Psoas muscle (tissue), 8 donors: Measurements from ENCODE around the gene TMEM131L. TPM values are rescaled to one million over a fixed set of nuclear protein-coding genes. Genes with fewer than 3 reads are reported as not detected.

ENCODE experiments used
- ATAC-seq, 4 donors: fragments of 200-7000 bp; cut with Tn5 transposase; one replicate each; pipeline ENCODE4 v1.9.1; 2020; ENCODE audit warnings: moderate library complexity in 3 of 4, mild to moderate bottlenecking in 2 of 4
- DNase-seq, 2 donors: peaks; one replicate each; pipeline ENCODE4 v3.0.0-alpha.2; 2020
- H3K27ac ChIP-seq: fragments of 200-600 bp; one replicate; pipeline ENCODE4 v1.8.0; 2022
- H3K27me3 ChIP-seq, 3 donors: fragments of 200-600 bp in 1 of 3; one replicate each; pipeline versions ENCODE4 v1.6.1 to v1.8.0; 2013 to 2022; ENCODE audit warnings: low read length in 2 of 3, mild to moderate bottlenecking in 2 of 3, moderate library complexity in 1 of 3; ENCODE audit not compliant: insufficient read depth in 3 of 3
- H3K36me3 ChIP-seq, 2 donors: fragments of 200-600 bp in 1 of 2; one replicate each; pipeline versions ENCODE4 v1.6.1 to v1.8.0; 2013 to 2022; ENCODE audit warnings: low read depth in 1 of 2, mild to moderate bottlenecking in 1 of 2, moderate library complexity in 1 of 2; ENCODE audit not compliant: insufficient read depth in 1 of 2
- H3K4me1 ChIP-seq: fragments of 200-600 bp; one replicate; pipeline ENCODE4 v1.8.0; 2022
- H3K4me3 ChIP-seq: fragments of 200-600 bp; one replicate; pipeline ENCODE4 v1.8.0; 2022; ENCODE audit warnings: mild to moderate bottlenecking
- H3K9me3 ChIP-seq: fragments of 200-600 bp; one replicate; pipeline ENCODE4 v1.8.0; 2022
- WGBS, 3 donors: extraction: QIAGEN DNeasy Blood & Tissue Kit; methylation state at CpG; one replicate each; pipeline versions ENCODE4 v1.1.6 to v1.1.7; 2013; 5-methylcytosine and 5-hydroxymethylcytosine counted together
- intact Hi-C, 2 donors: fragments of 100-400 bp; cut with DNase I; formaldehyde crosslinking; loops; one replicate each; pipeline versions ENCODE4 v1.11.0 to v1.14.2; 2022
- polyA plus RNA-seq, 3 donors: library from polyadenylated mRNA; stranded (reverse); fragments of 200-250 nt; gene quantifications; one replicate each; pipeline ENCODE4 v1.2.3, GENCODE V29; 2013
- total RNA-seq, 4 donors: library from RNA; stranded (reverse); fragmentation: NEBNext Ultra II Directional in 2 of 4; extraction: Animal tissue kit (Norgen Biotek cat#: 25700) in 2 of 4; gene quantifications; one replicate each; pipeline versions ENCODE4 v1.2.1 to v1.2.4, GENCODE V29; 2021 to 2023
- TF ChIP-seq, protein P1 (sequence below): fragments of 200-600 bp; IDR thresholded peaks from one replicate; pipeline ENCODE4 v1.8.0; 2022; ENCODE audit warnings: antibody characterized with exemption
- donor health status: healthy with polysubstance abuse.
- donor health status: DM: no; HTN: no; CAD: no; lungs with moderate emphysema.
- donor health status: Bipolar disorder and iron deficiency.
- donor health status: healthy.
- donor health status: DM: yes; HTN: yes; CAD: no.
- donor health status: DM: no; HTN: no; CAD: no.
- donor health status: DM: no; HTN: no; CAD: no.
- donor health status: DM: yes; HTN: yes; CAD: no.

TMEM131L gene
- total and polyA plus RNA-seq, 7 donors, result 2.1 to 21.2 (median 6.9) TPM

DNA sequence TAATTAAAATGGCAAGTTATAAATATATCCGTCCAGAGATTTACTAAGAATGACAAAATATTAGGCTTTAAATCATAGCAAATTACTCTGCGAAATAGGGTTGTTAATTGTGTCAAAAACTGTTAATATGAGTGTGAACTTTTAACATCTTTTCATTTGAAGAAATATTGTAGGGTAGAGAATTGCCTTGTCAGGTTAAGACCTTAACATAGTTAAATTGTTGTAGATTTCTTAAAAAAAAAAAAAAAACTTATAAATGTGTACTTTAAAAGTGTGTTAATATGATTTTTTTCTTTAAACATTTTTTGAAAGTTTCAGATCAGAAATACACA, 110.2 kb downstream of the TMEM131L start:
- Histone ChIP-seq H3K4me3 (no peak overlapping the region), H3K4me1 (peaks cover 16% of the 10 kb centered on the region), H3K9me3 (no peaks in the 10 kb centered on the region), H3K27ac (peak overlapping the region; percentile 20), H3K36me3 (peaks cover 0 to 11% of the 10 kb centered on the region in 2 donors), H3K27me3 (no peaks in the 10 kb centered on the region)
- DNase-seq (no peak), ATAC-seq (no peak)
- intact Hi-C loops, result loop anchor here in 1 of 2 donors (10.0 kb wide), 1 partner anchor 142 kb away; no protein-coding TSS in a partner anchor
- 52 to 65% (median 57%) methylated on average over 2 of the region's 2 CpGs for WGBS, 3 donors
- TF ChIP-seq, protein P1, sequence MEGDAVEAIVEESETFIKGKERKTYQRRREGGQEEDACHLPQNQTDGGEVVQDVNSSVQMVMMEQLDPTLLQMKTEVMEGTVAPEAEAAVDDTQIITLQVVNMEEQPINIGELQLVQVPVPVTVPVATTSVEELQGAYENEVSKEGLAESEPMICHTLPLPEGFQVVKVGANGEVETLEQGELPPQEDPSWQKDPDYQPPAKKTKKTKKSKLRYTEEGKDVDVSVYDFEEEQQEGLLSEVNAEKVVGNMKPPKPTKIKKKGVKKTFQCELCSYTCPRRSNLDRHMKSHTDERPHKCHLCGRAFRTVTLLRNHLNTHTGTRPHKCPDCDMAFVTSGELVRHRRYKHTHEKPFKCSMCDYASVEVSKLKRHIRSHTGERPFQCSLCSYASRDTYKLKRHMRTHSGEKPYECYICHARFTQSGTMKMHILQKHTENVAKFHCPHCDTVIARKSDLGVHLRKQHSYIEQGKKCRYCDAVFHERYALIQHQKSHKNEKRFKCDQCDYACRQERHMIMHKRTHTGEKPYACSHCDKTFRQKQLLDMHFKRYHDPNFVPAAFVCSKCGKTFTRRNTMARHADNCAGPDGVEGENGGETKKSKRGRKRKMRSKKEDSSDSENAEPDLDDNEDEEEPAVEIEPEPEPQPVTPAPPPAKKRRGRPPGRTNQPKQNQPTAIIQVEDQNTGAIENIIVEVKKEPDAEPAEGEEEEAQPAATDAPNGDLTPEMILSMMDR, result no peak

DNA sequence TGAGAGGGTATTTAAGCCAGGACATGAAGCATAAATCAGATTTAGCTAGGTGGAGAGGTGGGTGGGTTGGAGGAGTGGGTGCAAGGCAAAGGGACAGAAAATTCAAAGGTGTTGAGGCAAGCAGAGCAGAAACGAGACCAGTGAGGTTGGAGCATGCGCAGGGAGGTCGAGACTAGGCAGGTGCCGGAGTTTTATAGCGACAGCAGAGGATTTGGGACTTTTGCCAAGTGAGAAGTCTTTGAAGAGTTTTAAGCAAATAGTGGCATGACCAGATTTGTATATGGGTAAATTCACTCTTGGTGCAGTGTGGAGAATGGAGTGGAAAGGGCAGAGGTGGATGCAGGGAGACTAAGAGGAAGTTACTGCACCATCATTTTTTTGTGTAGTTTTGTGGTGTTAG, 110.9 kb downstream of the TMEM131L start:
- H3K36me3 ChIP-seq, result peaks cover 0 to 17% of the 10 kb centered on the region in 2 donors
- ATAC-seq (no peak), DNase-seq (no peak)
- H3K27me3 ChIP-seq, result no peaks in the 10 kb centered on the region
- 51 to 70% (median 62%) methylated on average over 5 of the region's 5 CpGs for WGBS, 3 donors
- TF ChIP-seq, protein P1, result no peak
- no peak overlapping the region for H3K4me3 ChIP-seq
- intact Hi-C loops, result loop anchor here in 1 of 2 donors (10.0 kb wide), 1 partner anchor 142 kb away; no protein-coding TSS in a partner anchor
- H3K27ac ChIP-seq, result peak overlapping the region; percentile 20
- no peaks in the 10 kb centered on the region for H3K9me3 ChIP-seq
- peaks cover 16% of the 10 kb centered on the region for H3K4me1 ChIP-seq

DNA sequence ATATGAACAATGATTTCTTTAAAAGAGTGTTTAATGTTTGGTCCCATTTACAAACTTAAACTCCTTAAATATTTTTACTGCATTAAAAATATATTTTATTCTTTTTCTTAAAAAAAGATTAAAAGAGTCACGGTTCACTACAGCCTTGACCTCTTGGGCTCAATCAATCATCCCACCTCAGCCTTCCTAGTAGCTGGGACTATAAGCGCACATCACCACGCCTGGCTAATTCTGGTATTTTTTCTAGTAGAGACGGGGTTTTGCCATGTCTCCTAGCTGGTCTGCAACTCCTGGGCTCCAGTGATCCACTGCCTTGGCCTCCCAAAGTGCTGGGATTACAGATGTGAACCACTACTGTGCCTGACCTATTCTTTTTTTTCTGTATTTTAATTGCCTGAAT, 113.2 kb downstream of the TMEM131L start:
- TF ChIP-seq, protein P1, result no peak
- intact Hi-C loops, result loop anchor here in 1 of 2 donors (10.0 kb wide), 1 partner anchor 145 kb away; no protein-coding TSS in a partner anchor
- peaks cover 7% of the 10 kb centered on the region for H3K4me1 ChIP-seq
- H3K27me3 ChIP-seq, result no peaks in the 10 kb centered on the region
- no peak overlapping the region for H3K27ac ChIP-seq
- no peak overlapping the region for H3K4me3 ChIP-seq
- H3K36me3 ChIP-seq, result peaks cover 0 to 39% of the 10 kb centered on the region in 2 donors
- no peak for DNase-seq
- ATAC-seq, result no peak
- WGBS, 3 donors, result 85 to 94% (median 88%) methylated on average over 4 of the region's 4 CpGs
- H3K9me3 ChIP-seq, result no peaks in the 10 kb centered on the region

DNA sequence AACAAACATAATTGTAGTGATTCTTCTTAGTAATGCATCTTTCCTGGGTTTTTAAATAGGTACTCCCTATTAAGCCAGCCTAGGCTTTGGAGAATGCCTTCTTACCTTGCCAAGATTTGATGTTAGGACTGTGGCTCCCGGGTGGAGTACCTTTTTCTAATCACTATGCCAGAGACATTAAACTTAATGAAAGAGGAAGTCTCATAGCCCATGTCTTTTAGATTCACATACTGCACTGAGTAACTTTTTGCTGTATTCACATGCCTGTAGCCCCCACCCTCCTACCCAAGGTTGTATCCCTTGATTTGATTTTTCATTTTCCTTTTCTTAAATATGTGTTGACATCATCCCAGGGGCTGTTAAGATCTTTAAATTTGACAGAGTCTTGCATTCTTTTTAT, 113.7 kb downstream of the TMEM131L start:
- H3K9me3 ChIP-seq, result no peaks in the 10 kb centered on the region
- H3K27ac ChIP-seq, result no peak overlapping the region
- H3K4me3 ChIP-seq, result no peak overlapping the region
- intact Hi-C loops, result loop anchor here (5.0 to 10.0 kb wide), 2 partner anchors 145 to 438 kb away; no protein-coding TSS in a partner anchor
- ATAC-seq, result no peak
- 12 to 26% (median 13%) methylated on average over 1 of the region's 1 CpG for WGBS, 3 donors
- H3K27me3 ChIP-seq, result no peaks in the 10 kb centered on the region
- no peak for DNase-seq
- H3K36me3 ChIP-seq, result peaks cover 0 to 43% of the 10 kb centered on the region in 2 donors
- TF ChIP-seq, protein P1, result no peak
- H3K4me1 ChIP-seq, result peaks cover 3% of the 10 kb centered on the region
